ENCODE results near the gene SNX18. TPM values are rescaled to one million over a fixed set of nuclear protein-coding genes. Genes with fewer than 3 reads are reported as not detected.

The SNX18 gene
- total and polyA plus RNA-seq, 2 of the 8 experiments (the other 6 are each of a cell fraction or from before 2014, with no cell fraction given): 5.8 to 17.7 TPM

- Histone ChIP-seq H3K56ac (replicated peaks; ENCODE audit: insufficient read length, low read depth, low read length) (no peak overlapping the region), H2BK120ac (replicated peaks; ENCODE audit: low read depth, low read length) (no peak overlapping the region), H2AK5ac (ENCODE audit: low read depth, low read length) (no peak overlapping the region), H3K23me2 (ENCODE audit: low read depth, low read length) (no peaks in the 10 kb centered on the region), H4K91ac (replicated peaks; ENCODE audit: insufficient read length, low read length) (no peak overlapping the region), H3K4ac (replicated peaks; ENCODE audit: insufficient read length, low read depth, low read length) (no peak overlapping the region), H3K4me2 (ENCODE audit: insufficient read depth in 1 of 2, low read depth in 2 of 2, low read length in 2 of 2) (no peak overlapping the region), H3K79me1 (ENCODE audit: low read depth, low read length) (no peaks in the 10 kb centered on the region), H4K5ac (ENCODE audit: insufficient read length, low read depth, low read length) (no peak overlapping the region), H4K20me1 (replicated peaks in 1 of 2; ENCODE audit: control insufficient read depth in 1 of 2, insufficient read depth in 2 of 2, low read length in 2 of 2) (no peaks in the 10 kb centered on the region), H2AFZ (ENCODE audit: low read length) (no peak overlapping the region), H3K9me3 (ENCODE audit: insufficient read depth in 2 of 2, low read depth in 1 of 2, low read length in 1 of 2) (peaks cover 5 to 7% of the 10 kb centered on the region in 2 experiments; a peak in 3 of 4 replicates), H3K36me3 (ENCODE audit: control insufficient read depth in 2 of 4, insufficient read depth in 4 of 4, low read length in 3 of 4) (no peaks in the 10 kb centered on the region), H2BK15ac (ENCODE audit: low read length) (no peak overlapping the region), H3K18ac (ENCODE audit: extremely low read depth, low read length) (no peak overlapping the region), H4K8ac (ENCODE audit: extremely low read depth, insufficient read depth, low read length) (no peak overlapping the region), H3K79me2 (ENCODE audit: control insufficient read depth in 1 of 2, insufficient read depth in 2 of 2, low read length in 2 of 2) (no peaks in the 10 kb centered on the region), H3K14ac (ENCODE audit: insufficient read length) (no peak overlapping the region), H3K9ac (replicated peaks in 1 of 4; ENCODE audit: extremely low read depth in 1 of 4, low read depth in 3 of 4, low read length in 3 of 4) (no peak overlapping the region), H3K23ac (ENCODE audit: insufficient read length) (no peak overlapping the region), H3K4me3 (ENCODE audit: extremely low read depth in 1 of 4, insufficient read depth in 2 of 4, low read depth in 3 of 4, low read length in 4 of 4) (no peak overlapping the region), H2BK20ac (ENCODE audit: low read length) (no peak overlapping the region), H3K4me1 (replicated peaks in 1 of 4; ENCODE audit: control insufficient read depth in 3 of 4, insufficient read depth in 4 of 4, low read length in 3 of 4) (no peaks in the 10 kb centered on the region), H2BK12ac (ENCODE audit: low read depth, low read length) (no peak overlapping the region), H2BK5ac (ENCODE audit: low read depth, low read length) (no peak overlapping the region), H3K27me3 (replicated peaks in 1 of 4; ENCODE audit: control insufficient read depth in 3 of 4, extremely low read depth in 1 of 4, insufficient read depth in 3 of 4, low read length in 3 of 4) (no peaks in the 10 kb centered on the region), H3K27ac (ENCODE audit: low read depth, low read length) (no peak overlapping the region)
- ChIA-PET CTCF (ENCODE audit: partially characterized antibody) (interaction anchor here (0.6 to 4.4 kb wide), 5 partner anchors 9 to 468 kb away, joined by 3 to 73 read pairs (median 4); no protein-coding TSS in a partner anchor), POLR2A (ENCODE audit: partially characterized antibody) (no interaction called here)
- TF ChIP-seq CBX5 (IDR thresholded peaks at IDR 0.05; ENCODE audit: low read depth, low read length): no peak
- TF ChIP-seq SUZ12 (IDR thresholded peaks at IDR 0.05; ENCODE audit: low read length): no peak
- 73% methylated on average over 2 of the region's 2 CpGs; no CpG with 5 or more reads in 1 of the 2 experiments for WGBS, 2 experiments (ENCODE audit: extremely low coverage in 1 of 2, insufficient coverage in 1 of 2, insufficient read length in 1 of 2, insufficient replicate concordance in 2 of 2, low coverage in 1 of 2, low lambda C conversion rate in 2 of 2, missing lambda C conversion rate in 1 of 2)
- DNase-seq (ENCODE audit: low read depth in 1 of 2, low spot score in 2 of 2) (no peak), FAIRE-seq (no peak)
Observed at GRCh38 chr5:54492178-54492577, 25.4 kb upstream of the SNX18 start.

Measured in H1 (cell line).